H9 (cell line): ENCODE results near the gene PDE3A. TPM values are rescaled to one million over a fixed set of nuclear protein-coding genes. Genes with fewer than 3 reads are reported as not detected.

ENCODE experiments used
- DNase-seq: peaks from one replicate; pipeline ENCODE4 v3.0.0-alpha.2; 2017
- H2AFZ ChIP-seq: one replicate; pipeline ENCODE4 v1.6.1; 2013; ENCODE audit warnings: mild to moderate bottlenecking, low read length, control low read depth, moderate library complexity
- H2AK5ac ChIP-seq: 2 replicates; pipeline ENCODE4 v1.6.1; 2013; ENCODE audit warnings: low read length, control low read depth, mixed read lengths; ENCODE audit not compliant: insufficient read length
- H2BK120ac ChIP-seq: one replicate; pipeline ENCODE4 v1.6.1; 2013; ENCODE audit warnings: low read depth, mild to moderate bottlenecking, low read length, control low read depth, inconsistent platforms; ENCODE audit not compliant: poor library complexity, severe bottlenecking
- H2BK12ac ChIP-seq: 2 replicates; pipeline ENCODE4 v1.6.1; 2013; ENCODE audit warnings: low read length, control low read depth, mixed read lengths, low read depth; ENCODE audit not compliant: insufficient read length
- H2BK15ac ChIP-seq: 2 replicates; pipeline ENCODE4 v1.6.1; 2013; ENCODE audit warnings: low read depth, low read length, control low read depth
- H2BK20ac ChIP-seq: one replicate; pipeline ENCODE4 v1.6.1; 2013; ENCODE audit warnings: low read depth, mild to moderate bottlenecking, low read length, control low read depth, inconsistent platforms; ENCODE audit not compliant: poor library complexity, severe bottlenecking
- H2BK5ac ChIP-seq: 2 replicates; pipeline ENCODE4 v1.6.1; 2013; ENCODE audit warnings: low read length, control low read depth, mixed read lengths; ENCODE audit not compliant: insufficient read length
- H3K14ac ChIP-seq: 2 replicates; pipeline ENCODE4 v1.6.1; 2013; ENCODE audit warnings: low read length, control low read depth; ENCODE audit not compliant: insufficient read depth
- H3K18ac ChIP-seq: 2 replicates; pipeline ENCODE4 v1.6.1; 2013; ENCODE audit warnings: low read depth, mild to moderate bottlenecking, mixed read lengths, low read length, control low read depth; ENCODE audit not compliant: insufficient read length
- H3K23ac ChIP-seq: 2 replicates; pipeline ENCODE4 v1.6.1; 2013; ENCODE audit warnings: low read length, control low read depth, mixed read lengths, low read depth; ENCODE audit not compliant: insufficient read length
- H3K23me2 ChIP-seq: 2 replicates; pipeline ENCODE4 v1.6.1; 2013; ENCODE audit warnings: low read depth, mild to moderate bottlenecking, mixed read lengths, low read length, control low read depth; ENCODE audit not compliant: insufficient read length, poor library complexity, severe bottlenecking
- H3K27ac ChIP-seq: 2 replicates; pipeline ENCODE4 v1.5.1; 2013; ENCODE audit warnings: low read length, control low read depth, mixed read lengths, low read depth; ENCODE audit not compliant: insufficient read length
- H3K27me3 ChIP-seq: 2 replicates; pipeline ENCODE4 v1.6.1; 2013; ENCODE audit warnings: low read length, control low read depth, inconsistent platforms; ENCODE audit not compliant: insufficient read depth
- H3K4ac ChIP-seq: 2 replicates; pipeline ENCODE4 v1.6.1; 2013; ENCODE audit warnings: low read depth, mild to moderate bottlenecking, control low read depth, inconsistent platforms, low read length, moderate library complexity
- H3K4me1 ChIP-seq: 2 replicates; pipeline ENCODE4 v1.6.1; 2013; ENCODE audit warnings: low read length, control low read depth, inconsistent platforms; ENCODE audit not compliant: insufficient read depth
- H3K4me2 ChIP-seq: 2 replicates; pipeline ENCODE4 v1.6.1; 2013; ENCODE audit warnings: low read length, control low read depth, mixed read lengths; ENCODE audit not compliant: insufficient read length, insufficient read depth
- H3K56ac ChIP-seq: 2 replicates; pipeline ENCODE4 v1.6.1; 2013; ENCODE audit warnings: low read depth, mild to moderate bottlenecking, mixed read lengths, low read length, control low read depth; ENCODE audit not compliant: insufficient read length
- H3K79me1 ChIP-seq: 2 replicates; pipeline ENCODE4 v1.6.1; 2013; ENCODE audit warnings: low read depth, mild to moderate bottlenecking, moderate library complexity, low read length, control low read depth, inconsistent platforms; ENCODE audit not compliant: insufficient read depth, poor library complexity, severe bottlenecking
- H3K79me2 ChIP-seq: 2 replicates; pipeline ENCODE4 v1.6.1; 2013; ENCODE audit warnings: low read length, control low read depth, inconsistent platforms; ENCODE audit not compliant: insufficient read depth
- H3K9ac ChIP-seq: 2 replicates; pipeline ENCODE4 v1.6.1; 2013; ENCODE audit warnings: low read length, control low read depth, mixed read lengths; ENCODE audit not compliant: insufficient read length; ENCODE audit errors: extremely low read depth
- H3K9me3 ChIP-seq: one replicate; pipeline ENCODE4 v1.6.1; 2013; ENCODE audit warnings: low read depth, low read length, inconsistent platforms; ENCODE audit not compliant: control insufficient read depth
- H3T11ph ChIP-seq: one replicate; pipeline ENCODE4 v1.6.1; 2013; ENCODE audit warnings: mild to moderate bottlenecking, low read length, control low read depth, inconsistent platforms
- H4K20me1 ChIP-seq: one replicate; pipeline ENCODE4 v1.6.1; 2013; ENCODE audit not compliant: control insufficient read depth, insufficient read length, insufficient read depth
- H4K5ac ChIP-seq: 2 replicates; pipeline ENCODE4 v1.6.1; 2013; ENCODE audit warnings: low read depth, mild to moderate bottlenecking, mixed read lengths, low read length, control low read depth; ENCODE audit not compliant: insufficient read length
- H4K8ac ChIP-seq: replicated peaks from 2 replicates; pipeline ENCODE4 v1.6.1; 2013; ENCODE audit warnings: low read length, control low read depth, mixed read lengths, low read depth; ENCODE audit not compliant: insufficient read length
- H4K91ac ChIP-seq: 2 replicates; pipeline ENCODE4 v1.6.1; 2013; ENCODE audit warnings: low read depth, mild to moderate bottlenecking, moderate library complexity, mixed read lengths, low read length, control low read depth; ENCODE audit not compliant: insufficient read length
- H3K27ac Mint-ChIP-seq, 3 experiments: 2 replicates in 2 of 3; 3 replicates in 1 of 3; pipeline ENCODE4 v1.8.0; 2020 to 2021; ENCODE audit warnings: mixed read lengths in 3 of 3, mild to moderate bottlenecking in 1 of 3, moderate library complexity in 1 of 3
- H3K27me3 Mint-ChIP-seq: 2 replicates; pipeline ENCODE4 v1.8.0; 2021; ENCODE audit warnings: low read depth, mild to moderate bottlenecking, moderate library complexity, mixed read lengths
- H3K36me3 Mint-ChIP-seq, 3 experiments: 2 replicates in 2 of 3; 3 replicates in 1 of 3; pipeline ENCODE4 v1.8.0; 2020 to 2021; ENCODE audit warnings: low read depth in 3 of 3, mixed read lengths in 3 of 3; ENCODE audit not compliant: insufficient read depth in 1 of 3
- H3K4me1 Mint-ChIP-seq, 2 experiments: 2 replicates each; pipeline ENCODE4 v1.8.0; 2020; ENCODE audit warnings: mixed read lengths in 2 of 2
- H3K4me3 Mint-ChIP-seq, 2 experiments: 2 replicates in 1 of 2; 3 replicates in 1 of 2; pipeline ENCODE4 v1.8.0; 2020 to 2021; ENCODE audit warnings: mild to moderate bottlenecking in 2 of 2, mixed read lengths in 2 of 2, moderate library complexity in 1 of 2
- H3K9me3 Mint-ChIP-seq, 2 experiments: 2 replicates in 1 of 2; 3 replicates in 1 of 2; pipeline ENCODE4 v1.8.0; 2020; ENCODE audit warnings: mild to moderate bottlenecking in 2 of 2, mixed read lengths in 2 of 2, moderate library complexity in 1 of 2
- WGBS: extraction: QIAGEN DNeasy Blood & Tissue Kit; methylation state at CpG from one replicate; pipeline ENCODE4 v1.1.7; 2013; ENCODE audit warnings: missing lambda C conversion rate, low lambda C conversion rate, mixed read lengths; ENCODE audit not compliant: insufficient read length; ENCODE audit errors: extremely low coverage; 5-methylcytosine and 5-hydroxymethylcytosine counted together
- total RNA-seq: library from RNA; stranded (reverse); gene quantifications from 2 replicates; pipeline ENCODE4 v1.2.1, GENCODE V29; 2021
- TF ChIP-seq, protein P1 (sequence below): fragments of 200-600 bp; sonication (generic); conservative IDR thresholded peaks from 3 replicates; pipeline ENCODE4 v1.8.0; 2021; ENCODE audit warnings: antibody characterized with exemption, mild to moderate bottlenecking

PDE3A gene
- total RNA-seq, 1 experiment from 2014 or later, result 3.0 TPM

DNA sequence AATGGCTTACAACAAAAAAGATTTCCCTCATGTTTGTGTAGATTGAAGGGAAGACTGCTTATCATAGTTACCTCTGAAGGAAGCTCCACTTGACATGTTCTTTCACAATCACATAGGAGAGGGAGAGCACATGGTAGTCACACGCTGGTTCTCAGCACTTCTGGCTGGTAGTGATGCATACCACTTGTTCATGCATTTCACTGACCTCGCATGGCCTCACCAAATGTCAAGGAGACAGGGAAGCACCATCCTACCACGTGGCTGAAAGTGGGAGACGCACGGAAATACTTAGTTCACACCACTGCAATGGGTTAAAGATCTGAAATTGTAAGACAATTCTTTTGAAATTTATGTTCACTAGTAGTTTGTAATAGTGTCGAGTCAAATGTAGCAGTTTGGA, 74.0 kb downstream of the PDE3A start:
- no peaks in the 10 kb centered on the region for H3K79me1 ChIP-seq
- no peak overlapping the region for H3T11ph ChIP-seq
- H4K20me1 ChIP-seq, result no peaks in the 10 kb centered on the region
- no peak overlapping the region for H3K4ac ChIP-seq
- H3K23ac ChIP-seq, result no peak overlapping the region
- Mint-ChIP-seq H3K27me3 (no peaks in the 10 kb centered on the region), H3K4me3 (no peak overlapping the region), H3K27ac (no peak overlapping the region), H3K36me3 (no peaks in the 10 kb centered on the region; a peak in 1 of 7 replicates), H3K9me3 (no peaks in the 10 kb centered on the region), H3K4me1 (peaks cover 43 to 45% of the 10 kb centered on the region in 2 experiments)
- no peak for DNase-seq
- H3K14ac ChIP-seq, result no peak overlapping the region
- H3K9ac ChIP-seq, result no peak overlapping the region
- H2BK12ac ChIP-seq, result no peak overlapping the region
- no peak overlapping the region for H2AK5ac ChIP-seq
- peaks cover 8% of the 10 kb centered on the region for H3K4me1 ChIP-seq
- H3K79me2 ChIP-seq, result no peaks in the 10 kb centered on the region
- H3K56ac ChIP-seq, result no peak overlapping the region
- H3K23me2 ChIP-seq, result no peaks in the 10 kb centered on the region
- no peaks in the 10 kb centered on the region for H3K27me3 ChIP-seq
- no peak overlapping the region for H2BK120ac ChIP-seq
- H2BK15ac ChIP-seq, result no peak overlapping the region
- no peak overlapping the region for H4K91ac ChIP-seq
- no peak overlapping the region for H2AFZ ChIP-seq
- H2BK5ac ChIP-seq, result no peak overlapping the region
- H4K8ac ChIP-seq, result no peak overlapping the region
- no peak overlapping the region for H3K4me2 ChIP-seq
- no peaks in the 10 kb centered on the region for H3K9me3 ChIP-seq
- H2BK20ac ChIP-seq, result no peak overlapping the region
- TF ChIP-seq, protein P1, sequence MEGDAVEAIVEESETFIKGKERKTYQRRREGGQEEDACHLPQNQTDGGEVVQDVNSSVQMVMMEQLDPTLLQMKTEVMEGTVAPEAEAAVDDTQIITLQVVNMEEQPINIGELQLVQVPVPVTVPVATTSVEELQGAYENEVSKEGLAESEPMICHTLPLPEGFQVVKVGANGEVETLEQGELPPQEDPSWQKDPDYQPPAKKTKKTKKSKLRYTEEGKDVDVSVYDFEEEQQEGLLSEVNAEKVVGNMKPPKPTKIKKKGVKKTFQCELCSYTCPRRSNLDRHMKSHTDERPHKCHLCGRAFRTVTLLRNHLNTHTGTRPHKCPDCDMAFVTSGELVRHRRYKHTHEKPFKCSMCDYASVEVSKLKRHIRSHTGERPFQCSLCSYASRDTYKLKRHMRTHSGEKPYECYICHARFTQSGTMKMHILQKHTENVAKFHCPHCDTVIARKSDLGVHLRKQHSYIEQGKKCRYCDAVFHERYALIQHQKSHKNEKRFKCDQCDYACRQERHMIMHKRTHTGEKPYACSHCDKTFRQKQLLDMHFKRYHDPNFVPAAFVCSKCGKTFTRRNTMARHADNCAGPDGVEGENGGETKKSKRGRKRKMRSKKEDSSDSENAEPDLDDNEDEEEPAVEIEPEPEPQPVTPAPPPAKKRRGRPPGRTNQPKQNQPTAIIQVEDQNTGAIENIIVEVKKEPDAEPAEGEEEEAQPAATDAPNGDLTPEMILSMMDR, result no peak
- no peak overlapping the region for H3K27ac ChIP-seq
- no CpG with 5 or more reads among the region's 6 CpGs for WGBS
- no peak overlapping the region for H3K18ac ChIP-seq
- H4K5ac ChIP-seq, result no peak overlapping the region
